Right cardiac atrium (tissue), 5 donors: ENCODE measurements around the gene RNF167. TPM values are rescaled to one million over a fixed set of nuclear protein-coding genes. Genes with fewer than 3 reads are reported as not detected.

ENCODE experiments used
- ATAC-seq, 2 donors: fragments of 200-7000 bp; cut with Tn5 transposase; one replicate each; pipeline versions ENCODE4 v1.8.0 to v1.9.1; 2020; ENCODE audit warnings: moderate library complexity in 2 of 2, mild to moderate bottlenecking in 1 of 2
- DNase-seq, 3 donors: peaks; one replicate each; pipeline ENCODE4 v3.0.0-alpha.2; 2020
- H3K27ac ChIP-seq: one replicate; pipeline ENCODE4 v1.5.1; 2013; ENCODE audit warnings: mild to moderate bottlenecking, low read length, control low read depth, moderate library complexity
- H3K27me3 ChIP-seq: one replicate; pipeline ENCODE4 v1.6.1; 2013; ENCODE audit not compliant: control insufficient read depth, insufficient read depth
- H3K4me1 ChIP-seq: one replicate; pipeline ENCODE4 v1.6.1; 2013; ENCODE audit warnings: low read length; ENCODE audit not compliant: control insufficient read depth, insufficient read depth
- H3K4me3 ChIP-seq: one replicate; pipeline ENCODE4 v1.5.1; 2013; ENCODE audit warnings: low read length, control low read depth
- H3K9me3 ChIP-seq: one replicate; pipeline ENCODE4 v1.6.1; 2013; ENCODE audit warnings: low read length; ENCODE audit not compliant: control insufficient read depth
- WGBS: extraction: QIAGEN DNeasy Blood & Tissue Kit; methylation state at CpG from one replicate; pipeline ENCODE4 v1.1.7; 2013; 5-methylcytosine and 5-hydroxymethylcytosine counted together
- intact Hi-C, 4 donors: fragments of 100-400 bp; cut with DNase I; formaldehyde crosslinking; loops; one replicate each; pipeline versions ENCODE4 v1.11.0 to v1.14.0; 2022 to 2023
- polyA plus RNA-seq: library from polyadenylated mRNA; stranded (reverse); fragments of 200-250 nt; gene quantifications from one replicate; pipeline ENCODE4 v1.2.3, GENCODE V29; 2013
- total RNA-seq, 4 donors: library from RNA; stranded (reverse); fragmentation: NEBNext Ultra II Directional; extraction: Animal tissue kit (Norgen Biotek cat#: 25700); gene quantifications; one replicate each; pipeline ENCODE4 v1.2.1, GENCODE V29; 2021
- donor health status: healthy with polysubstance abuse.
- donor health status: DM: no; HTN: yes; CAD: no.
- donor health status: DM: no; HTN: no; CAD: no.
- donor health status: DM: no; HTN: yes; CAD: no; lungs with severe emphysema.
- donor health status: DM: yes; HTN: yes; CAD: no.

The RNF167 gene
- total and polyA plus RNA-seq, 5 donors = 76.6 to 124 (median 89.7) TPM

GRCh38 chr17:4946312-4946976, 6.4 kb downstream of the RNF167 start:
- Histone ChIP-seq H3K4me3 (peak overlapping the region; percentile 87), H3K9me3 (no peaks in the 10 kb centered on the region), H3K4me1 (peaks cover 5% of the 10 kb centered on the region), H3K27me3 (no peaks in the 10 kb centered on the region), H3K27ac (no peak overlapping the region)
- 32% methylated on average over 16 of the region's 16 CpGs for WGBS
- intact Hi-C loops = no loop called here
- no peak for ATAC-seq
- peak in 1 of 3 donors; percentile 39 for DNase-seq

GRCh38 chr17:4947010-4947410, 6.9 kb downstream of the RNF167 start:
- ATAC-seq (no peak), DNase-seq (peak in 2 of 3 donors; percentile 57 to 67)
- peak overlapping the region; percentile 42 for H3K27ac ChIP-seq
- no peaks in the 10 kb centered on the region for H3K9me3 ChIP-seq
- WGBS = 2% methylated on average over 7 of the region's 7 CpGs
- H3K4me1 ChIP-seq = peaks cover 5% of the 10 kb centered on the region
- no peaks in the 10 kb centered on the region for H3K27me3 ChIP-seq
- intact Hi-C loops = no loop called here
- H3K4me3 ChIP-seq = peak overlapping the region; percentile 87

GRCh38 chr17:4947411-4948165, 7.5 kb downstream of the RNF167 start:
- Histone ChIP-seq H3K9me3 (no peaks in the 10 kb centered on the region), H3K27me3 (no peaks in the 10 kb centered on the region), H3K4me3 (peak overlapping the region; percentile 87), H3K27ac (peak overlapping the region; percentile 96), H3K4me1 (peaks cover 5% of the 10 kb centered on the region)
- peak; percentile 49 to 50 for ATAC-seq
- WGBS = under 1% methylated on average over 56 of the region's 56 CpGs
- DNase-seq = peak; percentile 72 to 87 (median 85)
- intact Hi-C loops = no loop called here

- H3K27ac ChIP-seq = peak within 1 kb of the TSS; percentile 96
- no peaks in the 10 kb centered on the region for H3K9me3 ChIP-seq
- ATAC-seq (peak; percentile 75 to 82), DNase-seq (peak; percentile 92 to 97 (median 96))
- peaks cover 5% of the 10 kb centered on the region for H3K4me1 ChIP-seq
- H3K27me3 ChIP-seq = no peaks in the 10 kb centered on the region
- 1% methylated on average over 59 of the region's 59 CpGs for WGBS
- peak within 1 kb of the TSS; percentile 87 for H3K4me3 ChIP-seq
- intact Hi-C loops = no loop called here
Measured at GRCh38 chr17:4948166-4948930, 8.3 kb downstream of the RNF167 start, which contains the start of gene PFN1. Gene PFN1, minus strand, starts transcription at chr17:4948530. Its CDS starts 136 bp downstream, at chr17:4948394.

GRCh38 chr17:4948931-4949320, 8.9 kb downstream of the RNF167 start:
- intact Hi-C loops = no loop called here
- ATAC-seq = peak; percentile 79 to 88
- DNase-seq = peak; percentile 87 to 95 (median 94)
- no peaks in the 10 kb centered on the region for H3K27me3 ChIP-seq
- peak overlapping the region; percentile 87 for H3K4me3 ChIP-seq
- no peaks in the 10 kb centered on the region for H3K9me3 ChIP-seq
- under 1% methylated on average over 40 of the region's 40 CpGs for WGBS
- H3K4me1 ChIP-seq = peaks cover 5% of the 10 kb centered on the region
- peak overlapping the region; percentile 87 for H3K27ac ChIP-seq

GRCh38 chr17:4949321-4950074, 9.4 kb downstream of the RNF167 start:
- Histone ChIP-seq H3K4me1 (peaks cover 5% of the 10 kb centered on the region), H3K9me3 (no peaks in the 10 kb centered on the region), H3K27ac (peak overlapping the region; percentile 82), H3K27me3 (no peaks in the 10 kb centered on the region), H3K4me3 (peak overlapping the region; percentile 87)
- ATAC-seq (peak; percentile 22 to 52), DNase-seq (peak; percentile 83 to 89 (median 88))
- intact Hi-C loops = no loop called here
- WGBS = under 1% methylated on average over 75 of the region's 75 CpGs

GRCh38 chr17:4950075-4950745, 10.1 kb downstream of the RNF167 start:
- intact Hi-C loops = no loop called here
- H3K27ac ChIP-seq = peak overlapping the region; percentile 94
- H3K4me1 ChIP-seq = peaks cover 4% of the 10 kb centered on the region

GRCh38 chr17:4950746-4951204, 10.7 kb downstream of the RNF167 start, which contains the start of gene ENO3:
Gene ENO3, plus strand, starts transcription at chr17:4951119. Its CDS starts 711 bp downstream, at chr17:4951830.
- peaks cover under 1% of the 10 kb centered on the region for H3K4me1 ChIP-seq
- peak within 1 kb of the TSS; percentile 94 for H3K27ac ChIP-seq
- H3K9me3 ChIP-seq = no peaks in the 10 kb centered on the region
- H3K27me3 ChIP-seq = no peaks in the 10 kb centered on the region
- 31% methylated on average over 7 of the region's 7 CpGs for WGBS
- H3K4me3 ChIP-seq = peak within 1 kb of the TSS; percentile 87
- ATAC-seq = no peak
- intact Hi-C loops = no loop called here
- DNase-seq = peak in 2 of 3 donors; percentile 72 to 84

More at GRCh38 chr17:4950075-4950745, 10.1 kb downstream of the RNF167 start:
- no peaks in the 10 kb centered on the region for H3K27me3 ChIP-seq
- 4% methylated on average over 52 of the region's 52 CpGs for WGBS
- peak; percentile 83 to 92 (median 91) for DNase-seq
- no peaks in the 10 kb centered on the region for H3K9me3 ChIP-seq
- peak in 1 of 2 donors; percentile 60 for ATAC-seq
- H3K4me3 ChIP-seq = peak overlapping the region; percentile 87

- ATAC-seq (no peak), DNase-seq (no peak)
- Histone ChIP-seq H3K9me3 (no peaks in the 10 kb centered on the region), H3K27ac (peak overlapping the region; percentile 94), H3K27me3 (no peaks in the 10 kb centered on the region), H3K4me3 (peak overlapping the region; percentile 27), H3K4me1 (no peaks in the 10 kb centered on the region)
- intact Hi-C loops = no loop called here
- 58% methylated on average over 3 of the region's 3 CpGs for WGBS
Measured at GRCh38 chr17:4951486-4951885, 11.4 kb downstream of the RNF167 start.
